ENCODE results near the gene DSCAM. TPM values are rescaled to one million over a fixed set of nuclear protein-coding genes. Genes with fewer than 3 reads are reported as not detected.

DSCAM gene
- total RNA-seq, 1 experiment from 2014 or later = 0.33 TPM

GRCh38 chr21:40813918-40814317, 33.0 kb downstream of the DSCAM start:
- TF ChIP-seq CTCF (IDR thresholded peaks at IDR 0.05; ENCODE audit: unreplicated experiment) = no peak
- intact Hi-C loops (cut with micrococcal nuclease) = no loop called here
- ChIA-PET CTCF (interaction anchor here (1.1 kb wide), 1 partner anchor 8 kb away, joined by 4 read pairs; no protein-coding TSS in a partner anchor), POLR2A (no interaction called here)
- BruUV-seq (replicated peaks) = no TSS peak
- H3K4me3 Mint-ChIP-seq (ENCODE audit: unreplicated experiment) = no peak overlapping the region
- H3K36me3 Mint-ChIP-seq (ENCODE audit: insufficient read depth, unreplicated experiment) = no peaks in the 10 kb centered on the region
- no peaks in the 10 kb centered on the region for H3K4me1 Mint-ChIP-seq (ENCODE audit: insufficient read depth, unreplicated experiment)
- no peak for DNase-seq (ENCODE audit: unreplicated experiment)
- no peak overlapping the region for H3K27ac Mint-ChIP-seq (ENCODE audit: low read depth, unreplicated experiment)
- H3K9me3 Mint-ChIP-seq (ENCODE audit: unreplicated experiment) = peaks cover 7% of the 10 kb centered on the region
- H3K27me3 Mint-ChIP-seq (ENCODE audit: insufficient read depth, unreplicated experiment) = no peaks in the 10 kb centered on the region

- Mint-ChIP-seq H3K27ac (ENCODE audit: low read depth, unreplicated experiment) (no peak overlapping the region), H3K9me3 (ENCODE audit: unreplicated experiment) (peaks cover 14% of the 10 kb centered on the region), H3K4me1 (ENCODE audit: insufficient read depth, unreplicated experiment) (no peaks in the 10 kb centered on the region), H3K36me3 (ENCODE audit: insufficient read depth, unreplicated experiment) (no peaks in the 10 kb centered on the region), H3K4me3 (ENCODE audit: unreplicated experiment) (no peak overlapping the region), H3K27me3 (ENCODE audit: insufficient read depth, unreplicated experiment) (no peaks in the 10 kb centered on the region)
- no peak for TF ChIP-seq CTCF (IDR thresholded peaks at IDR 0.05; ENCODE audit: unreplicated experiment)
- intact Hi-C loops (cut with micrococcal nuclease) = no loop called here
- no TSS peak for BruUV-seq (replicated peaks)
- DNase-seq (ENCODE audit: unreplicated experiment) = no peak
- ChIA-PET POLR2A (interaction anchor here (0.8 kb wide), 1 partner anchor 11 kb away, joined by 3 read pairs; no protein-coding TSS in a partner anchor), CTCF (interaction anchor here (1.7 kb wide), 1 partner anchor 343 kb away, joined by 3 read pairs; no protein-coding TSS in a partner anchor)
Observed at GRCh38 chr21:40809673-40810197, 37.2 kb downstream of the DSCAM start.

GRCh38 chr21:40803101-40803500, 43.9 kb downstream of the DSCAM start:
- Mint-ChIP-seq H3K4me3 (ENCODE audit: unreplicated experiment) (no peak overlapping the region), H3K27ac (ENCODE audit: low read depth, unreplicated experiment) (no peak overlapping the region), H3K36me3 (ENCODE audit: insufficient read depth, unreplicated experiment) (no peaks in the 10 kb centered on the region), H3K4me1 (ENCODE audit: insufficient read depth, unreplicated experiment) (no peaks in the 10 kb centered on the region), H3K27me3 (ENCODE audit: insufficient read depth, unreplicated experiment) (no peaks in the 10 kb centered on the region), H3K9me3 (ENCODE audit: unreplicated experiment) (peaks cover 16% of the 10 kb centered on the region)
- no peak for DNase-seq (ENCODE audit: unreplicated experiment)
- ChIA-PET POLR2A (no interaction called here), CTCF (no interaction called here)
- no peak for TF ChIP-seq CTCF (IDR thresholded peaks at IDR 0.05; ENCODE audit: unreplicated experiment)
- intact Hi-C loops (cut with micrococcal nuclease) = no loop called here
- BruUV-seq (replicated peaks) = no TSS peak

GRCh38 chr21:40800126-40800525, 46.8 kb downstream of the DSCAM start:
- CTCF ChIA-PET = interaction anchor here (0.6 kb wide), 1 partner anchor 35 kb away, joined by 3 read pairs; no protein-coding TSS in a partner anchor
- TF ChIP-seq CTCF (IDR thresholded peaks at IDR 0.05; ENCODE audit: unreplicated experiment) = no peak
- H3K4me3 Mint-ChIP-seq (ENCODE audit: unreplicated experiment) = no peak overlapping the region
- no peak overlapping the region for H3K27ac Mint-ChIP-seq (ENCODE audit: low read depth, unreplicated experiment)
- no TSS peak for BruUV-seq (replicated peaks)
- H3K9me3 Mint-ChIP-seq (ENCODE audit: unreplicated experiment) = peaks cover 14% of the 10 kb centered on the region
- no peaks in the 10 kb centered on the region for H3K4me1 Mint-ChIP-seq (ENCODE audit: insufficient read depth, unreplicated experiment)
- POLR2A ChIA-PET = no interaction called here
- H3K27me3 Mint-ChIP-seq (ENCODE audit: insufficient read depth, unreplicated experiment) = no peaks in the 10 kb centered on the region
- DNase-seq (ENCODE audit: unreplicated experiment) = no peak
- H3K36me3 Mint-ChIP-seq (ENCODE audit: insufficient read depth, unreplicated experiment) = no peaks in the 10 kb centered on the region
- intact Hi-C loops (cut with micrococcal nuclease) = no loop called here

Data from MCF 10A (cell line).